Pancreas (tissue), 10 donors: ENCODE data around the gene ZNF423. TPM values are rescaled to one million over a fixed set of nuclear protein-coding genes. Genes with fewer than 3 reads are reported as not detected.

Experiments used
- ATAC-seq, 4 donors: fragments of 200-7000 bp; cut with Tn5 transposase; one replicate each; pipeline versions ENCODE4 v1.8.0 to v1.9.1; 2020; ENCODE audit warnings: mild to moderate bottlenecking in 4 of 4, moderate library complexity in 4 of 4
- DNase-seq, 6 donors: peaks; one replicate each; pipeline ENCODE4 v3.0.0-alpha.2; 2020
- FAIRE-seq: peaks from 2 replicates; lab custom pipeline; 2012; peaks lifted over from hg19 to GRCh38; lab: Jason Lieb, UNC
- H3K27ac ChIP-seq, 4 donors: fragments of 200-600 bp; sonication (generic); 1 replicate in 3 of 4; 2 replicates in 1 of 4; pipeline versions ENCODE4 v1.5.0 to v1.8.0; 2020
- H3K27me3 ChIP-seq, 4 donors: fragments of 200-600 bp; one replicate each; pipeline ENCODE4 v1.8.0; 2021
- H3K36me3 ChIP-seq, 3 donors: fragments of 200-600 bp; sonication (generic) in 1 of 3; one replicate each; pipeline versions ENCODE4 v1.5.0 to v1.8.0; 2020 to 2021
- H3K4me1 ChIP-seq, 3 donors: fragments of 200-600 bp; one replicate each; pipeline ENCODE4 v1.8.0; 2021
- H3K4me3 ChIP-seq, 4 donors: fragments of 200-600 bp; sonication (generic) in 2 of 4; one replicate each; pipeline versions ENCODE4 v1.5.0 to v1.8.0; 2020 to 2021
- H3K9me3 ChIP-seq, 4 donors: fragments of 200-600 bp; one replicate each; pipeline ENCODE4 v1.8.0; 2021
- CTCF ChIP-seq, 4 donors: fragments of 200-600 bp; sonication (generic) in 3 of 4; IDR thresholded peaks; one replicate each; pipeline versions ENCODE4 v1.5.0 to v1.8.0; 2021; ENCODE audit warnings: antibody characterized with exemption in 4 of 4
- WGBS, 2 donors: extraction: QIAGEN DNeasy Blood & Tissue Kit; methylation state at CpG; one replicate each; pipeline ENCODE4 v1.1.7; 2013; 5-methylcytosine and 5-hydroxymethylcytosine counted together
- intact Hi-C, 3 donors: fragments of 100-400 bp; cut with DNase I; formaldehyde crosslinking; loops; one replicate each; pipeline versions ENCODE4 v1.11.1 to v1.14.2; 2022
- polyA plus RNA-seq, 2 donors: library from polyadenylated mRNA; stranded (reverse); fragments of 200-250 nt; gene quantifications; one replicate each; pipeline ENCODE4 v1.2.3, GENCODE V29; 2013
- total RNA-seq, 6 donors: library from RNA; stranded (reverse); fragmentation: NEBNext Ultra II Directional in 4 of 6; extraction: Animal tissue kit (Norgen Biotek cat#: 25700) in 4 of 6; gene quantifications; one replicate each; pipeline versions ENCODE4 v1.2.1 to v1.2.4, GENCODE V29; 2021 to 2023
- donor health status: healthy with polysubstance abuse.
- donor health status: DM: no; HTN: no; CAD: no; lungs with moderate emphysema.
- donor health status: DM: no; HTN: no; CAD: no.
- donor health status: control.
- donor health status: control.
- donor health status: Bipolar disorder and iron deficiency.
- donor health status: DM: yes; HTN: yes; CAD: no.
- donor health status: DM: no; HTN: no; CAD: no.
- donor health status: DM: no; HTN: no; CAD: no.
- donor health status: DM: yes; HTN: yes; CAD: no.

ZNF423 gene
- total and polyA plus RNA-seq, 8 donors = 0.61 to 5.1 (median 3.0) TPM

DNA sequence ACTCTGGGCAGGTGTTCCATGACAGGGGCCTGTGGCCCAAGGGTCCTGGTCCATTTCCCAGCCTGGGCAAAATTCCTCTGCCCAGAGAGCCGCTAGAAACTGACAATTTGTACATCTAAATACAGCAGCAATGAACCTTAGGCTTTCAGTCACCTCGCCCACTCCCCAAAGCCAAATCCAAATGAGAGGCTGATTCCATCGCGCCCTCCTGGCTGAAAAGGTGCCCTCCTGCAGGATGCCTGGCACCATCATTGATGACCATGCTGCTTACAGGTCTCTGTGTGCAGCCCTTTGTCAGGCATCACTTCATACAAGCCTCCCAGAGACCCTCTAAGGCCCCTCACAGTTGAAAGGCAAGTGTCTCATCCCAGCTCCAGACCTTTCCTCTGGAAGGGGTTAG, 367.6 kb downstream of the ZNF423 start:
- no peak for TF ChIP-seq CTCF (IDR thresholded peaks at IDR 0.05)
- H3K9me3 ChIP-seq = no peaks in the 10 kb centered on the region
- 89 to 90% methylated on average over 4 of the region's 4 CpGs for WGBS, 2 donors
- peak in 1 of 6 donors; percentile 25 for DNase-seq
- intact Hi-C loops = no loop called here
- ATAC-seq = no peak
- H3K4me3 ChIP-seq = no peak overlapping the region
- H3K36me3 ChIP-seq = no peaks in the 10 kb centered on the region
- no peak overlapping the region for H3K27ac ChIP-seq
- H3K27me3 ChIP-seq = no peaks in the 10 kb centered on the region
- FAIRE-seq = no peak
- peaks cover 0 to 7% (median 3%) of the 10 kb centered on the region in 3 donors for H3K4me1 ChIP-seq

DNA sequence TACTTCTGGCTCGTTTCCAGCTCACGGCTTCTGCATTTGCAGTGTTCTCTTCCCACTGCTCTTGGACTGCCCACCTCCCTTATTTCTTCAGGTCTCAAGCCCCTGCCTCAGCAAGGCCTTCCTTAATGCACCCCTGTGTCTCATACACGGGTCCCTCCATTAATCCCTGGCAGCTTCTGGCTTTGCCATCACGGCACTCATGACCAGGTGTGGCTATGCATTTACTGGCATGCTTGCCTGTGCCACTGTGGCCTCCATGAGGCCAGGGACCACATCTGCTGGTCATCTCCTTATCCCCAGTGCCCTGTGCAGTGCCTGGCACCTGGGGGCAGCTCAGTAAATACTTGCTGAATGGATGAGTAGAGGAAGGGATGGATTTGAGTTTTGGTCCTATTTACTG, 368.2 kb downstream of the ZNF423 start:
- intact Hi-C loops = no loop called here
- H3K36me3 ChIP-seq = no peaks in the 10 kb centered on the region
- ATAC-seq (no peak), DNase-seq (peak in 1 of 6 donors; percentile 35), FAIRE-seq (no peak)
- H3K4me1 ChIP-seq = peaks cover 0 to 7% (median 3%) of the 10 kb centered on the region in 3 donors
- no peak overlapping the region for H3K27ac ChIP-seq
- no peaks in the 10 kb centered on the region for H3K9me3 ChIP-seq
- no peaks in the 10 kb centered on the region for H3K27me3 ChIP-seq
- no peak overlapping the region for H3K4me3 ChIP-seq
- 66 to 74% methylated on average over 4 of the region's 4 CpGs for whole genome bisulfite sequencing, 2 donors
- no peak for TF ChIP-seq CTCF (IDR thresholded peaks at IDR 0.05)

GRCh38 chr16:49486400-49486799, 369.5 kb downstream of the ZNF423 start:
- Histone ChIP-seq H3K27ac (no peak overlapping the region), H3K4me3 (no peak overlapping the region), H3K4me1 (peaks cover 0 to 5% (median 3%) of the 10 kb centered on the region in 3 donors), H3K36me3 (no peaks in the 10 kb centered on the region), H3K9me3 (no peaks in the 10 kb centered on the region), H3K27me3 (no peaks in the 10 kb centered on the region)
- FAIRE-seq (no peak), ATAC-seq (no peak), DNase-seq (no peak)
- intact Hi-C loops = no loop called here
- 92 to 94% methylated on average over 2 of the region's 2 CpGs for WGBS, 2 donors
- no peak for TF ChIP-seq CTCF (IDR thresholded peaks at IDR 0.05)

DNA sequence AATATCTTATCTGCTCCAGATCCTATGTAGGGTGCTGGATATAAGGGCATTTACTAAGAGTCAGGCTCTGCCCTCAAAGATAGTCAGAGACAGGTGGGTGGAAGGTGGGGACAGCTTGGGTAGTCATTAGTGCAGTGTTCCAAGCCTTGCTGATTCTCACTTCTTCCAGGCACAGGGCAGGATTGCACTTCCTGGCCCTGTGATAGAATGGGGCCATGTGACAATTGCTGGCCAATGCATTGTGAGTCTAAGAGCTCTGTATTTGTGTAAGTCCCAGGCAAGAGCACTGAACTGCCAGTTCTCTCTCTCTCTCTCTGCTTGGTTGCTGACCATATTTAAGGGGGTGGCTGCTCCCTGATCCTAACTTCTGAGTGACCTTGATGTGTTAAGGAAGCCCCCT, 370.2 kb downstream of the ZNF423 start:
- ATAC-seq (peak in 1 of 4 donors; percentile 17), DNase-seq (no peak), FAIRE-seq (no peak)
- Histone ChIP-seq H3K27ac (no peak overlapping the region), H3K4me1 (peaks cover 0 to 5% (median 3%) of the 10 kb centered on the region in 3 donors), H3K36me3 (no peaks in the 10 kb centered on the region), H3K4me3 (no peak overlapping the region), H3K9me3 (no peaks in the 10 kb centered on the region), H3K27me3 (no peaks in the 10 kb centered on the region)
- TF ChIP-seq CTCF (IDR thresholded peaks at IDR 0.05) = no peak
- intact Hi-C loops = no loop called here

- no peak overlapping the region for H3K4me3 ChIP-seq
- no peak for ATAC-seq
These were observed 371.0 kb downstream of the ZNF423 start for GRCh38 chr16:49484936-49485335.

More at GRCh38 chr16:49484936-49485335, 371.0 kb downstream of the ZNF423 start:
- 87% methylated on average over 8 of the region's 8 CpGs for WGBS, 2 donors
- DNase-seq = peak in 1 of 6 donors; percentile 12
- Histone ChIP-seq H3K36me3 (no peaks in the 10 kb centered on the region), H3K27me3 (no peaks in the 10 kb centered on the region), H3K27ac (no peak overlapping the region), H3K9me3 (no peaks in the 10 kb centered on the region), H3K4me1 (peaks cover 0 to 5% (median 3%) of the 10 kb centered on the region in 3 donors)
- FAIRE-seq = no peak
- intact Hi-C loops = no loop called here
- no peak for TF ChIP-seq CTCF (IDR thresholded peaks at IDR 0.05)
